Activated T-cell treated with anti-CD3 and anti-CD28 coated beads, Interleukin-2, amount 50 U/mL, for 48 hours (primary cell): ENCODE data around the gene ENO1.

Experiments used
- DNase-seq, 2 experiments: peaks; one replicate each; pipeline ENCODE4 v3.0.0-alpha.2; 2020

The ENO1 gene

DNA sequence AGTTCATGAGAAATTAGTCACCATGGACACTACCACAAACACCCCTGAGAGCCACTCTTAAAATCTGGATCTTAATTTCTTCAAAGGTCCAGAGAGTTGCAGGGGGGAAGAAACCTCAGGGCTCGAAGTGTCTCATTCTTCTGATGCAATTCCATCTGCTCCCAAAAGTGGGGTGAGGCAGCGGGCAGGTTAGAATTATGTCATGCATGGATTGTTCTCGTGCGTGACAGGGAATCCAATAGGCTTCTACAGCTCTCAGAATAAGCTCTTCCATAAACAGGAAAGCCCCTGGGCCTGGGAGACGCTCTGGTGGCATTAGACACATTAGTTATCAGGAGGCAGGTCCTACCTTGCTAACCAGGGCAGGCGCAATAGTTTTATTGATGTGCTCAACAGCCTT is 8.4 kb downstream of the ENO1 start:
- peak in 1 of 2 experiments; percentile 23 for DNase-seq

DNA sequence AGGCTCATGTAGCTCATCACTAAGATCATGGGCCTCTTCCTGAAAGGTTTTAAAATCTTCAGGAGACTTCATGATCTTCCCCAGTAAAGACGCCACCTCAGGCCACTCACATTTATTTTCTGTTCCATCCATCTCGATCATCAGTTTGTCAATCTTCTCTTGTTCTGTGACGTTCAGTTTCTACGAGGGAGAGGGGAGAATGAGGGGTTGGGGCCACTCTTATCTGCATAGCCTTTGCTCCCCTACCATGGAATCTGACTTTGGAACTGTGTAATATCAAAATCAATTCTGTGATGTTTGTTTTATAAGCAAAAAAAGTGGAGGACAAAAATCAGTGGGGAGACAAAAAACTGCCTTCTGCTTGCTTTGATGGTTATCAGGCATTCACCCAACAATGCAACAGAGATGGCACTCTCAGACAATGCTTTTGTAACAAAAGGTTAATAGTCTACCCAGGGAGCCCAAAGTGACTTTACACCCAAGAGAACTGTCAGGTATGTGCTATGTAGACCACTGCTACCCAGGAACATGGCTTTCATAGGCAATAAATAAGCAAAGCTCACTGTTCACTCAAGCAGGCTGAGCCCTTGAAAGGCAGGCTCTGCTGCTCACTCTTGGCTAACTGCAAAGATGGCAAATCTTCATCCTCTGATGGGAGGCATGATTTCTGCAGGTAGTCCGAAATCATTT is 10.5 kb downstream of the ENO1 start:
- peak in 1 of 2 experiments; percentile 22 for DNase-seq

DNA sequence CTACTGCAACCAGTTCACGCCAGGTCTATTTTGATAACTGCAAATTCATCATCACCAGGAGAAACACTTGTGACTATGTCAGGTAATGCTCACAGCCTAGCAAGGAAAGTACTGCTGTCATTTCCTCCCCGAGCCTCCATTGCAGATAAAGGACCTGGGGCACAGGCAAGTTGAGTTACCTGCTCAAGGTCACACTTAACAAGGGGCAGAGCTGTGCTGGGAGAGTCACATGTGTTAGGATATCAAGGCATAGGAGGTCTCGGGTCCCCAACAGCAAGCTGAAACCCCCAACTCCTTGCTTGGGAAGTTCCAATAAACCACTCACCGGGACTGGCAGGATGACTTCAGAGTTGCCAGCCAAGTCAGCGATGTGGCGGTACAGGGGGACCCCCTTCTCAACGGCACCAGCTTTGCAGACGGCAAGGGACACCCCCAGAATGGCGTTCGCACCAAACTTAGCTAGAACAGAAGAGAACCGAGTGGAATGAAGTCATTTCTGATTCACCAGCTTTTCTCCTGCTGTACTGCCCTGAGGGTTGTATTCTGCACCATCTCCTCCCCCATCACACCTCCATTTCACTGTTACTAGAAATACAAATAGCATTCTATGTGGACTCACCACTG is 11.6 kb downstream of the ENO1 start:
- DNase-seq = peak; percentile 68 to 72

DNA sequence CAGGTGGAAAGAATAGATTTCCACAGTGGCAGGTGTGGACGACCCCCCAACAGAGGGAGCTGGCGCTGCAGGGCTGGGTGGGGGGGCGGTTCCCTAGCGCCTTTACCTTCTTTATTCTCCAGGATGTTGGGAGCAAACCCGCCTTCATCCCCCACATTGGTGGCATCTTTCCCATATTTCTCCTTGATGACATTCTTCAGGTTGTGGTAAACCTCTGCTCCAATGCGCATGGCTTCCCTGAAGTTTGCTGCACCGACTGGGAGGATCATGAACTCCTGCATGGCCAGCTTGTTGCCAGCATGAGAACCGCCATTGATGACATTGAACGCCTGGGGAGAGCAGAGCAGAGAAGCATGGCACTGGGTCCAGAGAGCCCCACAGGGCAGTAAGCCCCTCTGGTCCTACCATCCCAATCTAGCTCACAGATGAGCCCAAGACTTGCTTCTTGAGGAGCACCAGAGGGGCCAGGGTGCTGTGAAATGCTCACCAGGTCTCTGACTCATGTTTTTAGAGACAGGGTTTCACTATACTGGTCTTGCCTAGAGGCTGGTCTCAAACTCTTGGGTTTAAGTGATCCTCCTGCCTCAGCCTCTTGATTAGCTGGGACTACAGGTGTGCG is 12.2 kb downstream of the ENO1 start:
- DNase-seq = peak; percentile 32 to 43

DNA sequence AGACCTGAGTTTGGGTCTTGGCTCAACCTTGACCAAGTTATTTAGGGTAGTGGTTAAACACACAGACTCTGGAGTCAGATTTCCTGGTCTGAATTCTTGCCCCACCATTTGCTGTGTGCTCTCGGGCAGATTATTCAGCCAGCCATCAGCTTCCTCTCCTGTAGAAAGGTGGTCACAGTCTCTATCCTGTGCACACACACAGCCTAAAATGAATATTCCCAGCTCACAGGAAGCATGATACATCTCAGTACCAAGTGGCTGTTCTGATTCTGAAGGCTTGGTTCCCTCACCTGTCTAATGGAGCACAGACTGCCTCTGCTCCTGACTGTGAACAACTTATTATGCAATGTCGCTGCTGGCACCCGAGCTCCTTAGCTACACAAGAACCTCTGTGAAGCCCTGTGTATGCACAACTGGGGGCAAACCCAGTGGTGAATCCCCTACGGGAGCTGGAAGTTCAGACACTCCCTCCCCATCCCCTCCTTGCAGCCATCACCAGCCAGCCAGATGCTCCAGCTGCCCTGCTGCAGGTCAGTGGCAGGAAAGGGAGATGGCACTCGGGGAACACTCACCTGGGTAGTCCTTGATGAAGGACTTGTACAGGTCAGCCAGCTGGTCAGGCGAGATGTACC is 13.7 kb downstream of the ENO1 start:
- peak in 1 of 2 experiments; percentile 25 for DNase-seq

DNA sequence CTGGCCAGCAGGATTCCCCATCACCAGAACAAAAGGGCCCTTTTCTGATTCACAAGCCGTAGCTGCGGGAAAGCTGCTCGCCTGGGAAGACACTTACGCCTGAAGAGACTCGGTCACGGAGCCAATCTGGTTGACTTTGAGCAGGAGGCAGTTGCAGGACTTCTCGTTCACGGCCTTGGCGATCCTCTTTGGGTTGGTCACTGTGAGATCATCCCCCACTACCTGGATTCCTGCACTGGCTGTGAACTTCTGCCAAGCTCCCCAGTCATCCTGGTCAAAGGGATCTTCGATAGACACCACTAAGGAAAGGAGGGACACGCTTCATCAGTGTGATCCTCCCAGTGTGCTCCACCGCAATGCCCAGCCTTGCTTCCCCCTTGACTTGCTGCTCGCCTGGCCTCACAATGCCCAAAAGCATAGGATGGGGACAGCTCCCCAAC is 14.7 kb downstream of the ENO1 start:
- no peak for DNase-seq

DNA sequence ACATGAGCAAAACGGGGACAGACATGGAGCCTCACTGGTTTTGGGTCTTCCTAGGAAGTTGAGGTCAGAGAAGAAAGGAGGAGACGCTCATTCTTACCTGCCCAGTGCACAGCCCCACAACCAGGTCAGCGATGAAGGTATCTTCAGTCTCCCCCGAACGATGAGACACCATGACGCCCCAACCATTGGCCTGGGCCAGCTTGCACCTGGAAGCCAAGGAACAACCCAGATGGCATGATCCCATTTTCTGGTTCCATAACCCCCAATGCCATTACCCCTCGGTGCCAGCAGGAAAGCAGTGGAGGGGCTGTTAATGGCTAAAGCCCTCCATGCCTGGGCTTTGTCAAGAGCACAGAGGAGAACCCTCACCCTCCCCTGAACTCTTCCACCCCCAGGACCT is 15.3 kb downstream of the ENO1 start:
- no peak for DNase-seq

DNA sequence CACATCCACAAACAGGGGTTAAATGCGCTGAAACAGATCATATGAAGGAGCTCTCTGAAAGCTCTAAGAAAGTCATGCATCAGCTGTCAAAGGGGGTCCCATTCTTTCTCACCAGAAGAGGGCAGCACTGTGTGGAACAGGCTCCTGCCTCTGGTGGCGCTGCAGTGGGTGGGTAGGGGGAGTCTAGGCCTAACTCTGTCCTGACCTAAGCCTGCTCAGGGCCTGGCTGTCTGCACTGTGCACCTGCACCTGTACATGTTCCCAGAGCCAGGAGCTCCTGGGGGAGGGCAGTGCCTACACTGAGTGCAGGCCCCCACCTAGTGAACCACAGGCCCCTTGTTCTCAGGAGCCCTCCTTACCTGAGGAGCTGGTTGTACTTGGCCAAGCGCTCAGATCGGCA is 16.0 kb downstream of the ENO1 start:
- peak; percentile 65 to 68 for DNase-seq

DNA sequence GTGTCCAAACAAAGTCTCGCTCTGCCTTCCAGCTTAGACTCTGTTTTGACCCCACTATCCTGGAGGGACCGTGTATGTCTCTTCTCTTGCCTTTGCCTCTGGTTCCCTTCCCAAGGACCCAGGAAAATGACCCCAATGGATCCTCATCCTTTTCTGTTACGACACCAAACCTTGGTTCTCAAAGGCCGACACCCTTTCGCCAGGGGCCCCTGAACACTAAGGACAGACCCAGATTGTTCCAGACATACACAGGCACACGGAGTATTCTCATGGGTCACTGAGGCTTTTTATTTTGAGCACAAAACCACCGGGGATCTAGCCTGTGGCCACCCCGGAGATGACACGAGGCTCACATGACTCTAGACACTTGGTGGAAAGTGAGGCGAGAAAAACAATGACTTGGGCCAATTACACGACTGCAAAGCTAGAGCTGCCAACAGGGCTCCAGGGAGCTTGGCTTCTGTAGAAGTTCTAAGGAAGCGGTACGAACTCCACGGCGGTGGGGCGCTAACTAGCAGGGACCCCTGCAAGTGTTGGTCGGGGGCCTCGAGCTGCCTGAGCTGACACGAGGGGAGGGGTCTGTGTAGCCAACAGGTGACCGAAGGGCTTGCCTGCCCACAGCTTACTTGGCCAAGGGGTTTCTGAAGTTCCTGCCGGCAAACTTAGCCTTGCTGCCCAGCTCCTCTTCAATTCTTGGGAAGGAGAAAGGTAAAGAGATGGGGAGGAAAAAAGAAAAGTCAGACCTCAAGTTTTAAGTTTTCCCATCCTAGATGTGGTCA is 17.6 kb downstream of the ENO1 start:
- peak in 1 of 2 experiments; percentile 28 for DNase-seq

DNA sequence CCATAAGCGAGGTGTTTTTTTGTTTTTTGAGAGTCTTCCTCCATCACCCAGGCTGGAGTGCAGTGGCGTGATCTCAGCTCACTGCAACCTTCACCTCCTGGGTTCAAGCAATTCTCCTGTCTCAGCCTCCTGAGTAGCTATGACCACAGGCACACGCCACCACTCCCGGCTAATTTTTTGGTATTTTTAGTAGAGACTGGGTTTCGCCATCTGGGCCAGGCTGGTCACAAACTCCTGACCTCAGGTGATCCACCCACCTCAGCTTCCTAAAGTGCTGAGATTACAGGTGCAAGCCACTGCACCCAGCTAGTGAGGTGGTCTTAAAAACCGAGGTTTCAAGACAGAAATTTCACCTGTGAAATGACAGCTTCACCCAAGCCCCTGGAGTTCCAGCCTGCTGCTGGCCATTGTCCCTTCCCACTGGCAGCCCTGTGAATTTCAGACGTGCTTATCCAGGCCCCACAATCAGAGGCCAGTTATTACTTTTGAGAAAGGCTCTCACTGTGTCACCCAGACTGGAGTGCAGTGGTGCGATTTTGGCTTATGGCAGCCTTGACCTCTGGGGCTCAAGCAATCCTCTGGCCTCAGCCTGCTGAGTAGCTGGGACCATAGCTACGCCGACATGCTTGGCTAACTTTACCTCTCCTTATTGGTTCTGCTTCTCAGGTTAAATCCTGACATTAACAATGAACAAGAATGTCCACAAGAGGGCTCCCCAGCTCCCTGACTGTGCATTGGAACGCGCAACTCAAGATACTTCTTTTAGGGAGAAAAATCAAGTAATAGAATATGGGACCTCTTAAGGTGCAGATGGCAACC is 19.4 kb downstream of the ENO1 start:
- peak; percentile 64 to 65 for DNase-seq

DNA sequence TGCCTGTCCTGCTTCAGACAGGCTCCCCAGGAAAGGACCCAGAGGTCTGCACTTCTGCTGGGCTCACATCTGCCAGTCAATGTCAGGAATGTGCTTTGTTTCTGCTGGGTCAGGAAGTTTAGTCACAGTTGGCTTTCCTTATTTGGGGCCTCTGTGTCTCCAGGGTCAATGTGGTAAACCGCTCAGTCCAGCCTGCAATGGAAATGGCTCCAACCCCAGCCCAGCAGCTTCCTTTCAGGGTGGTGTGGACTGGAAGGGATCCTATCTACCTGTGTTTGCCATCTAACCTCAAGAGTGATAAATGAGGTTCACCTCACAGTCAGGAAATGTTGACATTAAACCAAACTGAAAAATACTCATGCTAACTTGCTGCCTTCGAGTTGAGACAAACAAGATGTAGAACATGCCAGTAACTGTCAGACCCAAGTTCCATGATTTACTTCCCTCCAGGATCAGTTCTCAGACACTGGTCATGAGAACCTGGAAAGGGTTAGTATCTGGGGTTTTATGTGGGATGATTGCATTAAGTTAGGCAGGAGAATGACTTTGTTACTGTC is 20.3 kb downstream of the ENO1 start:
- DNase-seq = peak; percentile 53 to 54

DNA sequence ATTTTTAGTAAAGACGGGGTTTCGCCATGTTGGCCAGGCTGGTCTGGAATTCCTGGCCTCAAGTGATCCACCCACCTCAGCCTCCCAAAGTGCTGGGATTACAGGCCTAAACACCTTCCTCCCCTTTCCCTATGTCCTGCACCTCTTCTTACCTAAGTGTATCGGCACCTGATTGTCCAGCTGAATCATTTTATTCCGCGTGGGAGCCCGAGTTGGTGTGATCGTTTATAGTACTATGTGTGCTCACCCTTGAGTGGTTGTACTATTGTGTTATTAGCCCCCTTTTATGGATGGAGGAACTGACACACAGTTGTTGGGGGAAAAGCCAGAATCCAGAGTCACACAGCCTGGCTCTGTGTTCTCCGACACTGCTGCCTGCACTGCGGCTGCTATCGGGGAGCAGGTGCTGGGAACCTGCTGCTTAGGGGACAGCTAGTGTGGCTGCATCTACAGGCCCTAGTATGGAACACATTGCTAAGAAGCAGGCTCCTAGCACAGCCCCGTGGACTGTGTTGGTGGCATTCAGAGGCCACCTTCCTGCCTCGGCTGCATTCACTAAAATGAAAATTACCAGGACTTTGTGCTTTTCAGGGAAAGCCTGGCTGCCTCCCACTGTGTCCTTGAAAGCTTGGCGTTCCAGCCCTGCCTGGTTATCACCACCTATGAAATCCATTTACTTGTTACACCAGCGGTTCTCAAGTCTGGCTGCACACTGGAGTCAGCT is 21.6 kb downstream of the ENO1 start:
- DNase-seq = peak; percentile 29 to 35

DNA sequence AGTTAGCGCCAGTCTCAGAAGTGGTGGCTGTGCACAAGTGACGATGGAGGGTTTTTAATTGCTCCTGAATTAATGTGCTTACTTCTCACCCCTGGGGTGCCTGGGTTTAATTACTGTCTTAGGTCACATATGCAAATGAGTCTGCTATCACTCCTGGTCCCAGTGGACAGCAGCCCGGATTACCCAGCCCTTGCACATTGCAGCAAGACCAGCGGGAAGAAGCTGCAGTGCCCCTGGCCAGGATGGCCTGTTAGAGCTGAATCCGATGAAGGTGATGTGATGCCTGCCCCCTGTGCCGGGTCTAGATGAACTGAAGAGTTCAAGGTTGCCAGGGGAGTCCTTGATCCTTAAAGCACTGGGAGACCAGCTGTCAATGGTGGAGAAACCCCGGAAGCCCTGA is 24.2 kb downstream of the ENO1 start:
- DNase-seq = no peak

DNA sequence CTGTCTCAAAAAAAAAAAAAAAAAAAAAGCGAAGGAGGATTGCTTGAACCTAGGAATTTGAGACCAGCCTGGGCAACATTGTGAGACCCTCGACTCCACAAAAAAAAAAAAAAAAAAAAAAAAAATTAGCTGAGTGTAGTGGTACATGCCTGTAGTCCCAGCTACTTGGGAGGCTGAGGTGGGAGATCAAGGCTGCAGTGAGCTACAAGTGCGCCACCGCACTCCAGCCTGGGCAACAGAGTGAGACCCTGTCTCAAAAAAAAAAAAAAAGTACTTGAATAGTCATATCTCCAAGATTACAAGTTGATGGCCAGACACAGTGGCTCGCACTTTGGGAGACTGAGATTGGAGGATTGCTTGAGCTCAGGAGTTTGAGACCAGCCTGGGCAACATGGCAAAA is 27.4 kb downstream of the ENO1 start:
- DNase-seq = no peak

DNA sequence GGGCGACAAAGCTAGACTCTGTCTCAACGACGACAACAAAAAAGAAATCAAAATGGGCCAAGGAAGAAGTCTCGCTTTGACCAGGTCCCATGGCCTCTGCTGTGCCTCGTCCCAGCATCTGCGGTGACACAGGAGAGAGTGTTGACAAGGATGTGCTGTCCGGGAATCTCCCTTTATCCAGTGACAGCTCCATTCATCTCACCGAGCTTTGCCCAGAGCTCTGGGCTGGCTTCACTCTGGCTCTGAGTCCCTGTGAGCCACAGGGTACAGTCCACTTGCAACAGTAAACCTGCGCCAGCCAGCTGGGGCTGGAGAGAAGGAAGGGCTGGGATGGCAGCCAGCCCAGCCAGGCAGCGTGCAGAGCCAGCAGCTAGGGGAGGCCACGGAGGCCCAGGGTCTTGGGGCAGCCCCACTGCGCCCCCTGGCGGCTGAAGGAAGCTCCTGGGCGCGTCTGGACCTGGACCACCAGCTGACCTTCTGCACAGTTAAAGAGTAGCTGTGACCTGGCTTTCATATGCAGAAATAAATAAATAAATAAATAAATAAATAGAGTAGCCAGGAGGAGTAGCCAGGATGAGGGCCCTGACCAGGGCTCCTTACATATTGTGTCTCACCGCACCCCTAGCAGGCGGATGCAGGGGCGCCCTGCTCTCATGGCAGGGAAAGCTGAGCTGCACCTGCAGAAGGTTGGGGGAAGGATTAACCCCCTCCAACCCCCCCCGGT is 29.7 kb downstream of the ENO1 start:
- peak; percentile 84 to 87 for DNase-seq

DNA sequence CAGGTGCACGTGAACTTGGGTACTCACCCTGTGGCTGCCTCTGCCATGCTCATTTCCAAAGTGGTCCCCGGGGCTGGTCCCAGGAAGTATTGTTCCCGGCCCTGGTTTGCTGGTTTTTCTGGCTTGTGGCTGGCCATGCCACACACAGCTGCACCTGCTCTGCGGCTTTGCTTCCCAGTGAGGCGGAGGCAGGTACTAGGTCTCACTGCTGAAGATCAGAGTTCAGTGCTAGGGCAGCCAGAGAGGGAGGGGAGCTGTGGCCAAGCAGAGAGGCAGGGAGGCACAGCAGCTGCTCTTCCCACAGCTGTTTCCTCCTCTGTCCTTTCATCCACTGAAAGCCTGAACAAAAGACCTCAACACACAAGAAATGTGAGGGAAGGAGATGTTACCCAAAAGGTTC is 30.5 kb downstream of the ENO1 start:
- no peak for DNase-seq

DNA sequence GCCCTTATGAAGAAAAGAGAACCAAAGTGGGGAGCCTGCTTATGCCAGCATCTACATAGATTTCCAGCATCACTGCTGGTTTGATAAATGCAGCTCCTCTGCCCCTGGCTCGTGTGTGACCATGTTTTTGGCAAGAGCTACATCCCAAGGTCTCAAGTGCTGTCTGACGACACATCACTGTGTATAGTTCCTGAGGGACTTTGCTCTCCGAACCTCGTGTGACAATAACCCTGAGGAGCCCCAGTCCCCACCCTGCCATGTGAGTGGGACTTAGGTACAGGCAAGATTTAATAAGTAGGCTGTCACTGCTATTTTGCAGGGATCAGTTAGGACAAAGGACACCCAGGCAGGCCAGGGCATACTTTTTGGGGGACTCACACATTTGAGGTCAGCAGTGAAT is 32.2 kb downstream of the ENO1 start:
- no peak for DNase-seq

DNA sequence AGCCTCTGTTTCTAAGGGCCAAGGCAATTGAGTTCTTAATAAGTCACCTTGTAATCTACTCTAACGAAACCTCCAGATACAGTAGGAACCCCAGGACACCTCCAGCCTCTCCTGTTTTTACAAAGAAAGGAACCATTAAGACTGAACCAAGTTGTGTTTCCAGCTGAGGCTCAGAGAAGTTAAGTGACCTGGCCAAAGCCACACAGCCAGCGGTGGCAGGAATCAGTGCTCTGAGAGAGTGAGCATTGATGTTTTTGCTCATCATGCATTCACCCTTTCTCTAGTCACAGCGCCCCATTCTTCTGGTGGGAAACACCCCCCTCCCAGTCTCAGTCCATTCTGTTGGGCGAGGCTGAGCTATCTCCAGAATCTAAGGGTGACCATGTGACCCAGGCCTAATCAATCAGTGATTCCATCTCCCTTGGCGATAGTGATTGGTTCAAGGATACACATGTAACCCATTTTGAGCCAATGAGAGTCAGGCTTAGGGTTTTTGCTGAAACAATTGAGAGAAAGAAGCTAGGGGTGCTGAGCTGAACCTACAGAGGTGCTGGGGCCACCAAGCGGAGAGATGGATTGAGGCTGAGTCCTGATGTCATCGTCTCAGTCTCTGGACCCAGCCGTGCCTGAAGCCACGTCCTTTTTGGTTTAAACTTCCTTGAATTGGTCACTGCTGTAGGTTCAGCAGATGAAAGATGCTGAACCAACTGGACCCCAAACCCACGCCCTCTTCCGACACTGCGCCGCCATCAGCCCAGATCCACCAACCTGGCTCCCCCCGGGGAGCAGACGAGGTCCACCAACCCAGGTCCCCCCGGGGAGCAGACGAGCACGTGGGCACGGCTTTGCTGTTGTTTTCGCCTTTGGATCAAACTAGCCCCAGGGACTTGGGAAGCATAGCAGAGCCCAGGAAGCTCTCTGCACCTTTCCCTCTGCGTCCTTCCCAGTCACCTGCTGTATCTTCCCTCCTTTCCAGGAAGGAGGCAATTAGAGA is 33.1 kb downstream of the ENO1 start:
- DNase-seq = no peak

DNA sequence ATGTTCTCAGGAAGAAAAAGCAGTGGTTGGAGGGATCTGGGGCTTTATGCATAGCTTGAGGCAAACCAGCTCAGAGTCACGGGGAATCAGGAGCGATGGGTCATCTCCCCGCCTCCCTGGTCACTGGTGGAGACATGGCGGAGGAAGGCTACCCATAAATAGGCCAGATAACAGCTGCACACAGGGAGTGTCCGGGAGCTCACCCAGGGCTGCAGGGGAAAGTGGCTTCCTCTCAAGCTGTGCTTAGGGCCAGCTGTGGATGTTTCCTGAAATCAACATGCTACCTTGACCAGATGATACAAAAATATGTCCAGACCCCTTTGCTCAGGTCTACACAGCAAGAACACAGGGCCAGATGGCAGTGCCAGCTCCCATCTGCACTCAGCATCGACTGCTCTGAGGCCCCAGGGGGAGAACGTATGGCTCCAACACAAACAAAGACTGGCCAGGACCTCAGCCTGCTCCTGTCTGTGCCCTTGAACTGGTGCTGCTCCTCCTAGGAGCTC is 33.9 kb downstream of the ENO1 start:
- no peak for DNase-seq
